Activated T-cell treated with anti-CD3 and anti-CD28 coated beads, Interleukin-2, amount 50 U/mL, for 4 hours (primary cell): ENCODE measurements around the gene PLPPR3. TPM values are rescaled to one million over a fixed set of nuclear protein-coding genes. Genes with fewer than 3 reads are reported as not detected.

Experiments
- ATAC-seq, 2 donors: fragments of 200-7000 bp; cut with Tn5 transposase; one replicate each; pipeline ENCODE4 v1.10.0; 2021
- DNase-seq: peaks from one replicate; pipeline ENCODE4 v3.0.0-alpha.2; 2020
- H3K27me3 Mint-ChIP-seq: one replicate; pipeline ENCODE4 v1.8.0; 2021; ENCODE audit warnings: low read depth, mixed read lengths
- H3K36me3 Mint-ChIP-seq: one replicate; pipeline ENCODE4 v1.8.0; 2022; ENCODE audit warnings: mixed read lengths; ENCODE audit not compliant: insufficient read depth
- H3K4me1 Mint-ChIP-seq: one replicate; pipeline ENCODE4 v1.8.0; 2021; ENCODE audit warnings: low read depth, mixed read lengths
- H3K4me3 Mint-ChIP-seq: one replicate; pipeline ENCODE4 v1.8.0; 2021; ENCODE audit warnings: mild to moderate bottlenecking, moderate library complexity, mixed read lengths
- H3K9me3 Mint-ChIP-seq: one replicate; pipeline ENCODE4 v1.8.0; 2021; ENCODE audit warnings: mixed read lengths
- total RNA-seq, 3 donors: library from RNA; stranded (reverse); gene quantifications; one replicate each; pipeline ENCODE4 v1.2.1, GENCODE V29; 2021

The PLPPR3 gene
- total RNA-seq, 3 donors from 2014 or later = 0.24 TPM; not detected in 2

DNA sequence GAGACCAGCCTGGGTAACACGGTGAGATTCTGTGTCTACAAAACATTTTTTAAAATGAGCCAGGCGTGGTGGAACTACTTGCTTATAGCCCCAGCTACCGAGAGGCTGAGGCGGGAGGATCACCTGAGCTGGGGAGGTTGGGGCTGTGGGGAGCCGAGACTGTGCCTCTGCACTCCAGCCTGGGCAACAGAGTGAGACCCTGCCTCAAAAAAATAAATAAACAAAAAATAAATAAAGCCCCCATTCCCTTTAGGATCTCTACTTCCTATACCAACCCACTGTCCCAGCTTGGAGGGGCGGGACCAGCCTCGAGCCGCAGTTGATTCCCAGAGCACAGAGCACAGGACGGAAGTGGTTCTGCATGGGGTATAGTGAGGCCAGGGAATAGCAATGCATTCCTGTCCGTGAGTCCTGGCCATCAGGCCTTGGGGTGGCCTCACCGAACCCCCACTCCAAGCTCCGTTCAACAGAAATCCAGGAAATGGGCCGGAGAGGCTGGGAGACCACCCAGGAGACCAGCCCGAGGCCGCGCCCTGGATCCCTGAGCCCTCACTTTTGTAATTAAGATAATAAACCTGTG is 29.4 kb downstream of the PLPPR3 start:
- H3K36me3 Mint-ChIP-seq = no peaks in the 10 kb centered on the region
- H3K9me3 Mint-ChIP-seq = no peaks in the 10 kb centered on the region
- H3K27me3 Mint-ChIP-seq = peaks cover 3% of the 10 kb centered on the region
- ATAC-seq = no peak
- DNase-seq = no peak
- peaks cover 4% of the 10 kb centered on the region for H3K4me1 Mint-ChIP-seq
- H3K4me3 Mint-ChIP-seq = no peak overlapping the region

DNA sequence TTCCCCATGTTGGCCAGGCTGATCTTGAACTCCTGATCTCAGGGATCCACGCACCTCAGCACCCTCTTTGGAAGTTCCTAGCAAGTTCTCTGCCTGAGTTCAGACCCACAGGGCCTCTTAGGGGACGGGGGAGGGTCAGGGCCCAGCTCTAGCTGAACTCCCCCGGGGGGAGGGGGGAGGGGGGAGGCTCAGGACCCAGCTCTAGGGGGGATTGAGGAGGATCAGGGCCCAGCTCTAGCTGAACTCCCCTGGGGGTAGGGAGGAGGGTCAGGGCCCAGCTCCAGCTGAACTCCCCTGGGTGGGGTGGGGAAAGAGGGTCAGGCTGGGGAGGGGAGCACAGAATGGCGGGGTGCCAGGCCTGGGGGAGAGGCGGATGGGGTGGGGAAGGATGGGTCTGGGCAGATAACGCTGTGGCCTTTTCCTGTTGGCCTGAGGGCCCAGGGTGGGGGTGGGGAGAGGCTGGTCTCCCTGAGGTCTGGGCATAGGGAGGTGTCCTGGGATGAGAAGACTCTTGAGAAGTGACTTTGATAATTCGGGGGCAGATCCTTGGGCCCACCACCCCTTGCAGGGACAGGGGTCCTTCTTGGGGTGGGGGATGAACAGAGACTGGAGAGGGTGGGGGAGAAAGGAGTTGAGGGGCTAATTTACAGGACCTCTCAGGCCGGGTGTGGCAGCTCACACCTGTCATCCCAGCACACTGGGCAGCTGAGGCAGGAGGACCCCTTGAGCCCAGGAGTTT is 30.0 kb downstream of the PLPPR3 start:
- Mint-ChIP-seq H3K4me1 (peaks cover 2% of the 10 kb centered on the region), H3K27me3 (peaks cover 3% of the 10 kb centered on the region), H3K4me3 (no peak overlapping the region), H3K9me3 (no peaks in the 10 kb centered on the region), H3K36me3 (no peaks in the 10 kb centered on the region)
- ATAC-seq (no peak), DNase-seq (no peak)

DNA sequence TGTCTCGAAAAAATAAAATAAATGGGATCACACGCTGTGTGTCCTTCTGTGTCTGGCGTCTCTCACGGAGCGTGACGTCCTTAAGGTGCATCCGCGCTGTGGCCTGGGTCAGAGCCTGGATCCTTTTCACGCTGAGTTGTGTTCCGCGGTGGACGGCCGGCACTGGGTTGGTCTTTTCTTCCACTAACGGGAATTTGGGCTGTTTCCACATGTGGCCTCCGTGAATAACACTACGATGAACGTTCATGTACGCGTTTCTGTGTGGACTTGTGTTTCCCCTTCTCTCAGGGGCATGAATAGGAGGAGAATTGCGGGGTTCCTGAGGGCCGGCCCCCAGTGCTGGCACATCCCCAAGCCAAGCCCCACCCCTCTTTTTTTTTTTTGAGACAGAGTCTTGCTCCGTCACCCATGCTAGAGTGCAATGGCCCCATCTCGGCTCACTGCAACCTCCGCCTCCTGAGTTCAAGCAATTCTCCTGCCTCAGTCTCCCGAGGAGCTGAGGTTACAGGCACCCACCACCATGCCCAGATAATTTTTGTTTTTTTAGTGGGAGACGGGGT is 30.7 kb downstream of the PLPPR3 start:
- no peak overlapping the region for H3K4me3 Mint-ChIP-seq
- no peak for DNase-seq
- H3K4me1 Mint-ChIP-seq = no peaks in the 10 kb centered on the region
- H3K36me3 Mint-ChIP-seq = no peaks in the 10 kb centered on the region
- peaks cover 3% of the 10 kb centered on the region for H3K27me3 Mint-ChIP-seq
- no peak for ATAC-seq
- no peaks in the 10 kb centered on the region for H3K9me3 Mint-ChIP-seq

GRCh38 chr19:789701-790060 is 32.1 kb downstream of the PLPPR3 start:
- DNase-seq (no peak), ATAC-seq (no peak)
- H3K4me3 Mint-ChIP-seq = no peak overlapping the region
- no peaks in the 10 kb centered on the region for H3K9me3 Mint-ChIP-seq
- no peaks in the 10 kb centered on the region for H3K4me1 Mint-ChIP-seq
- no peaks in the 10 kb centered on the region for H3K36me3 Mint-ChIP-seq
- peaks cover 3% of the 10 kb centered on the region for H3K27me3 Mint-ChIP-seq

DNA sequence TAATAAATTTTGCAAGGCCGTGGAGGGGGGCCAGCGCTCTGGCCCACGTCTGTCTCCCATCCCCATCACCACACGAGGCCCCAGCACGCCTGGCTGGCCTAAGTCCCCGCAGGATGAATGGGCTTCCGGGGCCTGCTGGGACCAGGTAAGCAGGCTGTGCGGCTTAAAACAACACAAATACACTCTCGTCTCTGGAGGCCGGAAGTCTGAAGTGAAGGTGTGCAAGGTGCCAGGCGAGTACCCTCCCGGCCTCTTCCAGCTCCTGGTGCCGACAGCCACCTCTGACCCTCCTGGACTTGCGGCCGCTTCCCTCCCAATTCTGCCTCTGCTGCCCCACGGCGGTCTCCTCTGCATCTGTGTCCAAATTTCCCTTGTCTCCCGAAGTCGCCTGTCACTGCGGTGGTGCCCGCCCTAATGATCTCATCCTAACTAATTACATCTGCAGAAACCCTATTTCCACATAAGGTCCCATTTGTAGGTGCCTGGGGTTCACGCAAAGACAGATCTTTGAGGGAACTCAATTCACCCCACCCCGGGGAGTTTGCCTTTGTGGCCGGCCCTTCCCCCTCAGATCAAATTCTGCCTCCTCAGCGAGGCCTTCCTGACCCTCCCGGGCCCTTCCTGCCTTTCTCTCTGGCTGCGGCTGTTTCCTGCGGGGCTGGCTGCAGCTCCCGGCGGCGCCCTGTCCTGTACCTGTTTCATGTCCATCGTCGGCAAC is 32.6 kb downstream of the PLPPR3 start:
- H3K27me3 Mint-ChIP-seq = peaks cover 3% of the 10 kb centered on the region
- ATAC-seq (no peak), DNase-seq (no peak)
- no peaks in the 10 kb centered on the region for H3K9me3 Mint-ChIP-seq
- no peaks in the 10 kb centered on the region for H3K36me3 Mint-ChIP-seq
- no peaks in the 10 kb centered on the region for H3K4me1 Mint-ChIP-seq
- H3K4me3 Mint-ChIP-seq = no peak overlapping the region

GRCh38 chr19:788686-788982 is 33.1 kb downstream of the PLPPR3 start:
- DNase-seq = no peak
- H3K9me3 Mint-ChIP-seq = no peaks in the 10 kb centered on the region
- ATAC-seq = no peak
- no peak overlapping the region for H3K4me3 Mint-ChIP-seq
- H3K27me3 Mint-ChIP-seq = peaks cover 3% of the 10 kb centered on the region
- no peaks in the 10 kb centered on the region for H3K36me3 Mint-ChIP-seq
- H3K4me1 Mint-ChIP-seq = no peaks in the 10 kb centered on the region

GRCh38 chr19:787536-787935 is 34.2 kb downstream of the PLPPR3 start:
- no peaks in the 10 kb centered on the region for H3K36me3 Mint-ChIP-seq
- DNase-seq (no peak), ATAC-seq (no peak)
- H3K4me3 Mint-ChIP-seq = no peak overlapping the region
- no peaks in the 10 kb centered on the region for H3K9me3 Mint-ChIP-seq
- H3K4me1 Mint-ChIP-seq = no peaks in the 10 kb centered on the region
- H3K27me3 Mint-ChIP-seq = peaks cover 3% of the 10 kb centered on the region

DNA sequence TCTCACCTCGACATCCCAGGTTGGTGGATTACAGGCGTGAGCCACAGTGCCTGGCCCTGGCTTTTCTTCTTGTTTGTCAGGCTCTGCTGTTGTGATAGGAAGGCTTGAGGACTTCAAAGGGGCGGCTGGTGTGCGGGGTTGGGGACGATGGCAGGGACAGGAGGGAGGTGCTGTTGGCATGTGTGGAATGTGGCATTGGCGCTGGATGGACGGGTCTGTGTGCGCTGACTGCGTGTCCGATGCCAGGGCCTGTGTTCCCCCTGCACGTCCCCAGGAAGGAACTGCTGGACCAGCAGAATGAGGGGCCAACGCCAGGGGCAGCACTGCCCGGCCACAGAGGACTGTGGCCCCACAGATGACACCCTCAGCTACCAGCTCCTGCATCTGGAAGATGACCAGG is 37.2 kb downstream of the PLPPR3 start:
- ATAC-seq = no peak
- Mint-ChIP-seq H3K4me1 (no peaks in the 10 kb centered on the region), H3K27me3 (peaks cover 3% of the 10 kb centered on the region)

DNA sequence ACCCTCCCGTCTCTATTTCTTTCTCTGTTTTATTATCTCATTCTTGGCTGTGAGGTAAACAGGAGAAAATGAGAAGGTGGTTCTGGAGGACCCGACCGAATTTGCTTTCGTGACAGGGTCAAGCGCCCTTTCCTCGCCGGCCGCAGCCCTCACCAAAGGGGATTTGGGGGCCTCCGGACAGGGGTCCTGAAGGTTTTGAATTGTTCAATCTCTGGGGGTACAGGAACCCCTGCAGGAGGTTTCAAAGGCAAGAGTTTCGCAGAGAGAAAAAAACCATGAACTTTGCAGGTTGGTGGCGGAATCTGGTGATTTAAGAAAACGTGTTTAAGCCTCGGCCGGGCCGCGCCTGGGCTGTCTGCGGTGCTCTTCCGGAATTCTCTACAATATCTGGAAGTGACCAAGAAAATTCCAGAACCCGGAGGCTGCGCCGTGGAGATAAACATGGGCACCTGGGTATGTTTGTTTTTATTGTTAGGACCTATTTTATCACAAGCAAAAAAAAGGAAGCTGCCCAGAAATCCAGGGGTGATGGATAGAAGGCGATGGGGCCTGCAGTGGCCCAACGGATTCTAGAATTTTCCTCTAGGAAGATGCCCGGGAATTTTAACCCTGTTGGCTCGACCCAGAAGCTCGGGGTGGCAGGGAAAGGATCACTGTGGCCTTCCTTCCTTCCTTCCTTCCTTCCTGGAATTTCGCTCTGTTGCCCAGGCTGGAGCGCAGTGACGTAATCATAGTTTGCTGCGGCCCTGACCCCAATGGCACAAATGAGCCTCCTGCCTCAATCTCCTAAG is 38.7 kb downstream of the PLPPR3 start:
- Mint-ChIP-seq H3K27me3 (peaks cover 2% of the 10 kb centered on the region), H3K9me3 (no peaks in the 10 kb centered on the region), H3K4me3 (no peak overlapping the region), H3K36me3 (no peaks in the 10 kb centered on the region), H3K4me1 (no peaks in the 10 kb centered on the region)
- DNase-seq (no peak), ATAC-seq (no peak)

More for the DNA sequence above, 37.2 kb downstream of the PLPPR3 start:
- Mint-ChIP-seq H3K36me3 (no peaks in the 10 kb centered on the region), H3K9me3 (no peaks in the 10 kb centered on the region), H3K4me3 (no peak overlapping the region)
- DNase-seq = no peak

- DNase-seq (no peak), ATAC-seq (no peak)
- Mint-ChIP-seq H3K27me3 (peaks cover 2% of the 10 kb centered on the region), H3K4me1 (no peaks in the 10 kb centered on the region), H3K36me3 (no peaks in the 10 kb centered on the region), H3K9me3 (no peaks in the 10 kb centered on the region), H3K4me3 (no peak overlapping the region)
Observed at GRCh38 chr19:782185-782877, 39.4 kb downstream of the PLPPR3 start.

DNA sequence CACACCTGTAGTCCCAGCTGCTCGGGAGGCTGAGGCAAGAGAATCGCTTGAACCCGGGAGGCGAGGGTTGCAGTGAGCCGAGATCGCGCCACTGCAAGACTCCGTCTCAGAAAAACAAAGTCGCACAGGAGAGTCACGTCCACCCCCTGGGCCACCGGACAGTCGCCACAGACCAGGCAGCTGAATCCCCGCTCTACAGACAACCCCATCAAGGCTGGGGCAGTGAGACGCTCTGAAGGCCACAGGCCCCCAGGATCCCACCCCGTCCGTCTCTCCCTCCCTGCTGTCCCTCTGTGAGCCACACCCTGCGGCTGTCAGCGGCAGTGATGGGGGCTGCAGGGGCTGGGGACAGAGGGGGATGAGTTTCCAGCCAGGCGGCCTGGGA is 40.0 kb downstream of the PLPPR3 start:
- Mint-ChIP-seq H3K4me1 (no peaks in the 10 kb centered on the region), H3K9me3 (no peaks in the 10 kb centered on the region), H3K27me3 (peaks cover 2% of the 10 kb centered on the region), H3K36me3 (no peaks in the 10 kb centered on the region), H3K4me3 (no peak overlapping the region)
- ATAC-seq (no peak), DNase-seq (no peak)

- no peaks in the 10 kb centered on the region for H3K36me3 Mint-ChIP-seq
- H3K9me3 Mint-ChIP-seq = no peaks in the 10 kb centered on the region
- no peak for ATAC-seq
- no peaks in the 10 kb centered on the region for H3K4me1 Mint-ChIP-seq
- H3K27me3 Mint-ChIP-seq = peaks cover 2% of the 10 kb centered on the region
- DNase-seq = no peak
- no peak overlapping the region for H3K4me3 Mint-ChIP-seq
Observed at GRCh38 chr19:780935-781334, 40.8 kb downstream of the PLPPR3 start.

DNA sequence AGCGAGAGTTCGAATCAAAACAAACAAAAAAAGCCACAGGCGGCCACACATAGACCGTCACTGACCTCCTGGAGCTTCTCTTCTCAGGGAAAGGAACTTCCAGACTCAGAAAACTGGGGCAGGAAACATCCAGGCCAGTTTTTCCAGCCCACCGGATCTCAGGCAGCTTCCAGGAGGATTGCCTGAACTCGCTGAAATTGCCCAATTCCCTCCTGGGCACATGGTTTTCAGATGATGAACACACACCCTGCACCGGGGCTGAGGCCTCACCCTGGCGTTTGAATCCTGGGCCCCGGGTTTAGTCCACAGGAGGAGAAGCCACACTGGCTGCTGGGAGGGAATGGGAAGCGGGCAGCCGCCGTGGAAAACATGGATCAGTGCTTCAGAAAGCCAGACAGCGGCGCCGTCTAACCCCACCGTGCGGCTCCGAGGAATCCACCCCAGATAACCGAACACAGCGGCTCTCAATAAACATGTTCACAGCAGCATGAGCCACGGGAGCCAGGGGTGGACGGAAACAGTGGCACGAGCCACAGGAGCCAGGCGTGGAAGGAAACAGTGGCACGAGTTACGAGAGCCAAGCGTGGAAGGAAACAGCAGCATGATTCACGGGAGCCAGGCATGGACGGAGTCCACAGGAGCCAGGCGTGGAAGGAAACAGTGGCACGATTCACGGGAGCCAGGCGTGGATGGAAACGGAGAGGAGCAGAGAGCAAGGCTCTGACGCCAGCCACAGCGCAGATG is 42.7 kb downstream of the PLPPR3 start:
- H3K27me3 Mint-ChIP-seq = peaks cover 2% of the 10 kb centered on the region
- H3K9me3 Mint-ChIP-seq = no peaks in the 10 kb centered on the region
- ATAC-seq (no peak), DNase-seq (no peak)
- no peaks in the 10 kb centered on the region for H3K36me3 Mint-ChIP-seq
- no peak overlapping the region for H3K4me3 Mint-ChIP-seq
- no peaks in the 10 kb centered on the region for H3K4me1 Mint-ChIP-seq
